NK-92 (cell line): ENCODE results near the gene PLXNA4.

Experiments
- DNase-seq: peaks from one replicate; lab custom pipeline; 2025; ENCODE audit not compliant: unreplicated experiment; lab: John Stamatoyannopoulos, UW

The PLXNA4 gene

GRCh38 chr7:132446666-132447278, 129.5 kb downstream of the PLXNA4 start:
- no peak for DNase-seq

GRCh38 chr7:132446260-132446659, 130.0 kb downstream of the PLXNA4 start:
- no peak for DNase-seq

GRCh38 chr7:132443761-132444520, 132.3 kb downstream of the PLXNA4 start:
- DNase-seq, result no peak

GRCh38 chr7:132441935-132442334, 134.3 kb downstream of the PLXNA4 start:
- DNase-seq, result no peak

GRCh38 chr7:132440151-132440550, 136.1 kb downstream of the PLXNA4 start:
- no peak for DNase-seq

GRCh38 chr7:132438926-132439325, 137.3 kb downstream of the PLXNA4 start:
- DNase-seq, result no peak

- no peak for DNase-seq
Measured at GRCh38 chr7:132437730-132438129, 138.5 kb downstream of the PLXNA4 start.

- no peak for DNase-seq
Measured at GRCh38 chr7:132436121-132436520, 140.1 kb downstream of the PLXNA4 start.

- DNase-seq, result no peak
Measured at GRCh38 chr7:132435016-132435990, 141.0 kb downstream of the PLXNA4 start.

- DNase-seq, result no peak
Measured at GRCh38 chr7:132434041-132434440, 142.2 kb downstream of the PLXNA4 start.

- DNase-seq, result no peak
Measured at GRCh38 chr7:132433301-132433700, 143.0 kb downstream of the PLXNA4 start.

GRCh38 chr7:132430861-132431822, 145.1 kb downstream of the PLXNA4 start:
- DNase-seq, result no peak

GRCh38 chr7:132430041-132430855, 146.0 kb downstream of the PLXNA4 start:
- DNase-seq, result no peak

GRCh38 chr7:132429181-132429580, 147.1 kb downstream of the PLXNA4 start:
- no peak for DNase-seq

GRCh38 chr7:132428247-132428919, 147.9 kb downstream of the PLXNA4 start:
- DNase-seq, result no peak

GRCh38 chr7:132425942-132426341, 150.3 kb downstream of the PLXNA4 start:
- no peak for DNase-seq

- DNase-seq, result no peak
Measured at GRCh38 chr7:132424821-132425724, 151.2 kb downstream of the PLXNA4 start.

GRCh38 chr7:132424277-132424676, 152.0 kb downstream of the PLXNA4 start:
- no peak for DNase-seq
